Skeletal muscle tissue (tissue), 4 donors: ENCODE data around the gene MEAK7. TPM values are rescaled to one million over a fixed set of nuclear protein-coding genes. Genes with fewer than 3 reads are reported as not detected.
A peak's percentile ranks its signal among the peaks of the same experiment; 100 is the strongest.

Experiments
- H3K27ac ChIP-seq: one replicate; pipeline ENCODE4 v1.7.0; 2013; ENCODE audit warnings: mild to moderate bottlenecking, low read depth, low read length, inconsistent platforms
- H3K27me3 ChIP-seq, 3 donors: one replicate each; pipeline ENCODE4 v1.7.0; 2013; ENCODE audit warnings: low read length in 3 of 3; ENCODE audit not compliant: control insufficient read depth in 3 of 3, insufficient read depth in 3 of 3
- H3K36me3 ChIP-seq, 3 donors: one replicate each; pipeline ENCODE4 v1.7.0; 2013; ENCODE audit warnings: low read length in 3 of 3; ENCODE audit not compliant: control insufficient read depth in 3 of 3, insufficient read depth in 3 of 3
- H3K4me1 ChIP-seq, 3 donors: one replicate each; pipeline ENCODE4 v1.7.0; 2013; ENCODE audit warnings: low read length in 3 of 3, mild to moderate bottlenecking in 3 of 3; ENCODE audit not compliant: control insufficient read depth in 3 of 3, insufficient read depth in 3 of 3
- H3K4me3 ChIP-seq, 3 donors: one replicate each; pipeline ENCODE4 v1.7.0; 2013; ENCODE audit warnings: low read length in 3 of 3
- H3K9ac ChIP-seq, 3 donors: one replicate each; pipeline ENCODE4 v1.7.0; 2013; ENCODE audit warnings: low read length in 3 of 3, mild to moderate bottlenecking in 3 of 3, moderate library complexity in 2 of 3, low read depth in 1 of 3
- H3K9me3 ChIP-seq, 3 donors: one replicate each; pipeline ENCODE4 v1.7.0; 2013; ENCODE audit warnings: low read length in 3 of 3; ENCODE audit not compliant: control insufficient read depth in 3 of 3
- total RNA-seq: library from RNA; depleted of rRNA; stranded (reverse); fragments of >200 nt; gene quantifications from one replicate; pipeline ENCODE4 v1.2.3, GENCODE V29; 2014
- donor health status: Osteomylitis.

MEAK7 gene
- total RNA-seq, 1 donor from 2014 or later: 6.8 TPM

DNA sequence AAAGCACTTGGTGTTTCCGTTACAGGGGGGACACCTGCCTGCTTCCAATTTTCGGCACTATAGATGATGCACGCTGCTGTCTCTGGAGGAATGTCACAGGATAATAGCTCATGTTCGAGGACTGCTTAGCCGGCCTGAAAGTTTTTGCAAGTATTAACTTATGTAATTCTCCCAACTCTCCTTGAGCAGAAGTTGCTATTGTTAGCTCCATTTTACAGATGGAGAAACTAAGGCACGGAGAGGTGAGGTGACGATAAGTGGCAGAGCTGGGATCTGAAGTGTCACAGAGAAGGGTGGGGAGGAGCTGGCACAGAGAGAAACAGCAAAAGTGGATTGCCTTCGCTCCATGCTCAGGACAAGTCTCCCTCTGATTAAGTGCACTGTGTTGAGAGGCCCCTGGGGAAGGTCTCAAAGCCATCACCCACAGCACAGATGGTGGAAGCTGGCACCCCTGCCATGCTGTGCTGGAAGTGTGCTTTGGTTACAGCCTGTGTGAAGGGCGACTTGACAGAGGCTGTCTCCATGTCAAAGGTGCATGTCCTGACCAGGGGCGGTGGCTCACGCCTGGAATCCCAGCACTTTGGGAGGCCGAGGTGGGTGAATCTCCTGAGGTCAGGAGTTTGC lies 40.8 kb upstream of the MEAK7 start:
- Histone ChIP-seq H3K9ac (peak overlapping the region in 1 of 3 donors; percentile 69), H3K9me3 (no peaks in the 10 kb centered on the region), H3K27me3 (peaks cover 2 to 14% (median 4%) of the 10 kb centered on the region in 3 donors), H3K36me3 (no peaks in the 10 kb centered on the region), H3K4me1 (peaks cover 9 to 14% (median 12%) of the 10 kb centered on the region in 3 donors), H3K27ac (no peak overlapping the region), H3K4me3 (peak overlapping the region in 1 of 3 donors; percentile 45)

DNA sequence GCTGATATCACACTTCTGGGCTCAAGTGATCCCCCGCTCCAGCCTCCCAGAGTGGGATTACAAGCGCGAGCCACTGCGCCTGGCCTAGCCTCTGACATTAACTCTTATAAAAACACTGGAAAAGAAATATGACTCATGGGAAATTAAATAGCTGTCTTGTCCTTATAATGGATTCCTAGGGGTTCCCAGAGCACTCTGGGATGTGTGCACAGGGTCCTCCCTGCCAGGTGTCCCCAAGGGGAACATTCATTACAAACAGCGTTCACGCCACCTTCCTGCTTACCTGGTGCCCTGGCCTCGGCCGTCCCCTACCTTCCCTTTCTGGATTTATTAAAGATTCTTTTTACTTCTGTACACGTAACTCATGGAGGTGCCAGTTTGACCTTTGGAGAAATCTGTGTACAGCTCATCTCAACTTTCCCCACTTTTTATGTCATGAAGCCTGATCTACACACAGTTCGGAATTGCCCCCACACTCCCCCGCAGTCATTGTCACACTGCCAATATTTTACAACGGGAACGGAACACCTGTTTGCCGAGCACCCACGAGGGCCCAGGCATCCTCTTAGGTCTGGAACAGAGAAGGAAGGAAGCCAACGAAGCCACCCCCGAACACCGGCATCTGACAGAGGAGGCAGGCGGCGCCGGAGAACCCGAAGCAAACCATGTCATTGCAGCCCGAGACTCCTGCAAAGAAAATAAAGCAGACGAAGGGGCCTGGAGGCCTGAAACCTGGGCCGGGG lies 39.7 kb upstream of the MEAK7 start:
- Histone ChIP-seq H3K9ac (peak overlapping the region in 1 of 3 donors; percentile 69), H3K4me3 (peak overlapping the region in 1 of 3 donors; percentile 45), H3K27me3 (peaks cover 2 to 14% (median 4%) of the 10 kb centered on the region in 3 donors)

DNA sequence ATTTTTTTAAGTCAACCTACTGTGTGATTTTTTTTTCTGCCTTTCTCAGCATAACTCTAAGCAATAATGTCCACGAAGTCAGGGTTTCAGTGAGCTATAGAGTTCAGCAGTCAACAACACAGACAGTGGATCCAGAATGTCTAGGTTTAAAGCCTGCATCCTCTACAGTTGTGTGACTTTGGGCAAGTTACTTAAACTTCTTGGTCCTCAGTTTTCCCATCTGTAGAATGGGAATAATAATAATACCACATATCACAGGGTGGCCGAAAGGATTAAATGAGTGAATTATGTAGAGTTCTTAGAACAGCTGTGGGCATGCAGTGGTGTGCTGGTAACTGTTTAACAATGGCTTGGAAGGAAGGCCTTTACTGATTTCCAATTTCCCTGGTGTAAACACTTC lies 38.8 kb upstream of the MEAK7 start:
- H3K27ac ChIP-seq: no peak overlapping the region
- H3K4me3 ChIP-seq: no peak overlapping the region
- no peaks in the 10 kb centered on the region for H3K36me3 ChIP-seq
- peaks cover 9 to 14% (median 12%) of the 10 kb centered on the region in 3 donors for H3K4me1 ChIP-seq
- H3K9me3 ChIP-seq: no peaks in the 10 kb centered on the region
- peaks cover 2 to 14% (median 4%) of the 10 kb centered on the region in 3 donors for H3K27me3 ChIP-seq
- no peak overlapping the region for H3K9ac ChIP-seq

More for the DNA sequence above, 39.7 kb upstream of the MEAK7 start:
- H3K36me3 ChIP-seq: no peaks in the 10 kb centered on the region
- peaks cover 9 to 14% (median 12%) of the 10 kb centered on the region in 3 donors for H3K4me1 ChIP-seq
- no peaks in the 10 kb centered on the region for H3K9me3 ChIP-seq
- H3K27ac ChIP-seq: no peak overlapping the region

DNA sequence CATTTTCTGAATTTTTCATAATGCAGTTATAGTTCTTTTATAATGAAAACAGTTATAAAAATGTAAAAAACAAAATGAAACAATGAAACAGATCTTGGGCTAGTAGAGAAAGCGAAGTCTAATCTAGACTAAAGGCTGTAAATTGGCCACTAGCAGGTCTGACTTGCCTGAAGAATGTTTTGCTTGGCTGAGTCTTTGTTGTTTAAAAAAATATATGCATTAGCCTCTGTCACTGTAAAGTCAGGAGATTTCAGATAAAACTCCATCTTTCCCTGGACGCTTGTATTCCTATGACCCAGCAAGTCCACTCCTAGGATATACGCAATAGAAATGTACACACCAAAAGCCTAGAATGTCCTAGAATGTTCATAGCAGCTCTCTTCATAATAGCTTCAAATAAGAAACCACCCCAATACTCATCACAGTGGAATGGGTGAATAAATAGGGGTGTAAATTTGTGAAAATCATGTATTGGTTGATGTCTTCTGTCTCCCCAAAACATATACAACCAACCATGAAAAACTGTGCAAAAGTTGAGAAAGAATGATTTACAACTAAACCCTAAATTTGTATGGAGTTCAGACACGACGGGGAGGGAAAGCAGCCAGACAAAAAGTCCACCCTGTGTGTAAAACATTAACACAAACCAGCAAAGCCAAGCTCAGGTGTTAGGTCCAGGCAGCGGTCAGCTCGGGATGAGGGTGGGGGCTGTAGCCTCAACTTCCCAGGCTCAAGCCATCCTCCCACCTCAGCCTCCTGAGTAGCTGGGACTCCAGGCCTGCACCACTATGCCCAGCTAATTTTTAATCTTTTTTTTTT lies 37.7 kb upstream of the MEAK7 start:
- H3K36me3 ChIP-seq: no peaks in the 10 kb centered on the region
- H3K27ac ChIP-seq: no peak overlapping the region
- no peak overlapping the region for H3K4me3 ChIP-seq
- H3K9ac ChIP-seq: no peak overlapping the region
- no peaks in the 10 kb centered on the region for H3K9me3 ChIP-seq
- peaks cover 9 to 14% (median 12%) of the 10 kb centered on the region in 3 donors for H3K4me1 ChIP-seq
- peaks cover 2 to 14% (median 4%) of the 10 kb centered on the region in 3 donors for H3K27me3 ChIP-seq

DNA sequence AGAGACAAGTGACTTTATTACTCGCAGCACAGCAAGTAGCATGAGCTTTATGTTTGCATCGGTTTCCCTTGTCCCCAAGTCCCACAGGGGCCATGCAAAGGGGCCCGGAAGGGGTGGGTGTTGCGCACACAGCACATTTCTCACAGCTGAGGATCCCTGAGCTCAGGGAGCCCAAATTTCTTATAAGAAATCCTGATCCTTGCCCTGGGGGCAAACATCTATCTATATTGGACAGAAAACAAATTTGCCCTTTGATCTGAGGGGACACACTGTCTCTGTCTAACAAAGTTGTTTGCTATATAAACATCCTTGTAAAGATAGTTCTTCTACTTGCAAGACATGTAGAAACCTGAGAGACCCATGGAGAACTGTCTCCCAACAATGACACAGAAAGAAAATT lies 35.7 kb upstream of the MEAK7 start:
- Histone ChIP-seq H3K9me3 (no peaks in the 10 kb centered on the region), H3K36me3 (no peaks in the 10 kb centered on the region), H3K4me1 (peaks cover 7 to 12% (median 11%) of the 10 kb centered on the region in 3 donors), H3K9ac (no peak overlapping the region), H3K4me3 (no peak overlapping the region), H3K27ac (no peak overlapping the region), H3K27me3 (peaks cover under 1 to 6% (median under 1%) of the 10 kb centered on the region in 3 donors)

DNA sequence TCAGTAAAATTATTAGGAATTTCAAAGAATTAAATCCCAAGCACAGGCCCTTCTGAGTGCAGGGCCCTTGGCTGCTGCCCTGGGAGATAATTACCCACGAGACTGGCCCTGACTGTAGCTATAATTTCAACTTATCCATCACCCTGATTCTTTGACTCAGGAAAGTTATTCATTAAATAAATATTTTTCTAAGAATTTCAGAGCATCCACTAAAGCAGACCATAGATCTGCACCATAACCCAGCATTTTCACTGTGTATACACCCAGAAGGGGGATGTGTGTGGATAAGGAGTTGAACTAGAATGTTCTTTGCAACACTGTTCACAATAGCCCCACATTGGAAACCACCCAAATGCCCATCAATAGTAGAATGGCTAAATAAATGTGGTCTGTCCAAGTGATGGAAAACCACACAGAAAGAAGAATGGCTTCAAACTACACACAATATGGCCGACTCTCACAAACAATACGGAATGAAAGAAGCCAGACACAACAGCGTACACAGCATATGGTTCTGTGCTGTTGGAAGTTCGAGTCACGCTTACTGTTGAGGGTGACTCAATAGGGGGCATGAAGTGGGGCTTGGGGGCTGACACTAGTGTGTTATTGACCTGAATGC lies 33.9 kb upstream of the MEAK7 start:
- Histone ChIP-seq H3K27ac (no peak overlapping the region), H3K4me1 (no peaks in the 10 kb centered on the region), H3K9me3 (no peaks in the 10 kb centered on the region), H3K4me3 (no peak overlapping the region), H3K27me3 (no peaks in the 10 kb centered on the region), H3K36me3 (no peaks in the 10 kb centered on the region), H3K9ac (no peak overlapping the region)

DNA sequence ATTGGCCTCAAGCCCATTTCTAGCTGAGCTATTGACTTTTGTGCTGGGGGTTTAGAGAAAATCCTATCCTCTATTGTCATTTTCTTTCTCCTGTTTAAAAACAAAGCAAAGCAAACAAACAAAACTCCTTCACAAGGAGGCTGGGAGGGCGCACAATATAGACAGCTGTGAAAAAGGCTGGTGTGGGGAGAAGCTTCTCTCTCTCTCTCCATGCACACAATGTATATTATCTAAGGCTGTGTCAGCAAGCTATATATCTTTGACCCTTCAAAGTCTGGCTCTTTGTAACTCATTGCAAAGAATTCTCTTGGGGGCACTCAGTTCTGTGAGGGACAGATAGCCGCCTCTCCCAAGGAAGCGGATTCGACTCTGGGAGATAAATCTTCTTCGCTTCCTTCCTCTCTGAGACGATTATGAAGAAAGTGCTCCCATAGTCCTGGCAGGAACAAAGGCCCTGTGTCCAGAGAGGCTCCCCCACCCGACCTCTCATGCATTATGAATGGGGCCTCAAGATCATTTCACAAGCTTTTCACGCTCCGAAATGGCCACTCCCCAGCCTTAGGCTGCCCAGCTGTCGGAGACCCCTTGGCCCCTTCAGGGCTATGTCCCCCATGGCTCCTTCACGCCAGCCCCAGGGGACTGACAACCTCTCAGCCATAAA lies 33.2 kb upstream of the MEAK7 start:
- H3K9me3 ChIP-seq: no peaks in the 10 kb centered on the region

DNA sequence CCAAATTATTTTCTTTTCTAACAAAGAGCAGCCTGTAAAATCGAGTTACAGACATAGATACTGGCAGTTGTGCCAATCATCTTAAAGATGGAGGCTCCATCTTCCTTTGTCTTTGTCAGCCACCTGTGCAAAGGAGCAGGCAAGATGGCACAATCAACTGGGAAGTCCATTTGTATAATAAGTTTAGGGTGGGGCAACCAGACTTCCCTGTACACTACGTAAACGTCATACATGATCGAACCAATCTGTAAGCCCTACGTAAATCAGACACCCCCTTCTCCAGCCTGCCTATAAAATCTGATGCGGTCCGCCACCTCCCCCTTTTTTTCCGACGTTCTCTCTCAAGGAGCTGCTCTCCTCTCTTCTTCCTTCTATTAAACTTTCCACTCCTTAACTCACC lies 31.4 kb upstream of the MEAK7 start:
- Histone ChIP-seq H3K27ac (no peak overlapping the region), H3K4me3 (no peak overlapping the region), H3K9ac (no peak overlapping the region), H3K4me1 (peaks cover 17 to 19% (median 19%) of the 10 kb centered on the region in 3 donors), H3K9me3 (no peaks in the 10 kb centered on the region), H3K27me3 (peaks cover 0 to 3% (median 0%) of the 10 kb centered on the region in 3 donors), H3K36me3 (no peaks in the 10 kb centered on the region)

More for the DNA sequence above, 33.2 kb upstream of the MEAK7 start:
- Histone ChIP-seq H3K4me1 (peaks cover 6% of the 10 kb centered on the region in 3 donors), H3K9ac (no peak overlapping the region), H3K27me3 (no peaks in the 10 kb centered on the region), H3K27ac (no peak overlapping the region), H3K4me3 (no peak overlapping the region), H3K36me3 (no peaks in the 10 kb centered on the region)

DNA sequence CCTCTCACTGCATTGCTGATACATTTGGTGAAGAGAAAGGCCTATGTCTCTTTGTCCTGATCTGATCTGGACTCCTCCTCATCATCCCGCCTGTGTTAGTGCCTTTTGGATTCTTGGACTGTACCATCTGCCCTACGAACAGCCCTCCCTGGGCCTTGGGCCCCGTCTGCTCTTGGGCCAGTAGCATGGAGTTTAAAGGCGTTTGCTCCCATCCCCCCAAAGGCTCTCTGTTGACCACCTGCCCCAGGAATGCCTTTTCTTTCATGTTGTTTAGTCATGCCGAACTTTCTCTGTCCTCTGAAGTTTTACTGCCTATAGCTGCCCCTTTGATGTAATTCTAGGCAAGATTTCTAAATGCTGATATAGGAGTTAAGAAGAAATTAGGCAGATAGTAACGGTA lies 30.9 kb upstream of the MEAK7 start:
- no peak overlapping the region for H3K4me3 ChIP-seq
- peaks cover 17 to 19% (median 19%) of the 10 kb centered on the region in 3 donors for H3K4me1 ChIP-seq
- no peak overlapping the region for H3K27ac ChIP-seq
- H3K27me3 ChIP-seq: peaks cover 0 to 3% (median 2%) of the 10 kb centered on the region in 3 donors
- H3K36me3 ChIP-seq: no peaks in the 10 kb centered on the region
- H3K9me3 ChIP-seq: no peaks in the 10 kb centered on the region
- H3K9ac ChIP-seq: no peak overlapping the region
